Muscle of leg (tissue), 11 donors: ENCODE data around the gene GFRA1. TPM values are rescaled to one million over a fixed set of nuclear protein-coding genes. Genes with fewer than 3 reads are reported as not detected.

Experiments
- DNase-seq: peaks from one replicate; pipeline ENCODE4 v3.0.0; 2013
- H3K27ac ChIP-seq: one replicate; pipeline ENCODE4 v1.5.1; 2013; ENCODE audit warnings: mild to moderate bottlenecking, low read length, control low read depth
- H3K27me3 ChIP-seq: one replicate; pipeline ENCODE4 v1.6.1; 2013; ENCODE audit warnings: low read length; ENCODE audit not compliant: control insufficient read depth, insufficient read depth
- H3K36me3 ChIP-seq: one replicate; pipeline ENCODE4 v1.6.1; 2013; ENCODE audit warnings: low read length; ENCODE audit not compliant: control insufficient read depth, insufficient read depth
- H3K4me1 ChIP-seq: one replicate; pipeline ENCODE4 v1.6.1; 2013; ENCODE audit warnings: low read length; ENCODE audit not compliant: control insufficient read depth, insufficient read depth
- H3K4me3 ChIP-seq: one replicate; pipeline ENCODE4 v1.5.1; 2013; ENCODE audit warnings: low read length, control low read depth
- H3K9me3 ChIP-seq: replicated peaks from 2 replicates; pipeline ENCODE4 v1.6.1; 2013; ENCODE audit warnings: low read depth, low read length; ENCODE audit not compliant: control insufficient read depth
- WGBS: methylation state at CpG from one replicate; pipeline ENCODE4 v1.1.5; 2013; ENCODE audit warnings: missing lambda C conversion rate; ENCODE audit not compliant: insufficient coverage; 5-methylcytosine and 5-hydroxymethylcytosine counted together
- polyA plus RNA-seq, 8 donors: library from polyadenylated mRNA; unstranded; fragments of 120-200 nt; gene quantifications; one replicate each; pipeline versions ENCODE4 v1.2.1 to v1.2.3, GENCODE V29; 2013; ENCODE audit warnings: inconsistent platforms in 1 of 8, low replicate concordance in 1 of 8; ENCODE audit not compliant: insufficient read length in 8 of 8, insufficient read depth in 1 of 8
- total RNA-seq: library from RNA; stranded (reverse); fragments of 120-200 nt; gene quantifications from one replicate; pipeline ENCODE4 v1.2.4, GENCODE V29; 2013

The GFRA1 gene
- total and polyA plus RNA-seq, 9 donors, result 25.8 to 59.3 (median 41.0) TPM

GRCh38 chr10:116121640-116122525 lies 151.1 kb downstream of the GFRA1 start:
- no peak overlapping the region for H3K4me3 ChIP-seq
- H3K4me1 ChIP-seq, result peaks cover 22% of the 10 kb centered on the region
- no peaks in the 10 kb centered on the region for H3K9me3 ChIP-seq
- H3K36me3 ChIP-seq, result peaks cover 10% of the 10 kb centered on the region
- WGBS, result 83% methylated on average over 6 of the region's 8 CpGs
- H3K27ac ChIP-seq, result peak overlapping the region; percentile 20
- DNase-seq, result no peak
- H3K27me3 ChIP-seq, result no peaks in the 10 kb centered on the region

GRCh38 chr10:116120688-116121455 lies 152.1 kb downstream of the GFRA1 start:
- no peaks in the 10 kb centered on the region for H3K9me3 ChIP-seq
- H3K27ac ChIP-seq, result no peak overlapping the region
- H3K36me3 ChIP-seq, result peaks cover 10% of the 10 kb centered on the region
- no peaks in the 10 kb centered on the region for H3K27me3 ChIP-seq
- DNase-seq, result peak; percentile 54
- H3K4me3 ChIP-seq, result no peak overlapping the region
- WGBS, result 74% methylated on average over 7 of the region's 12 CpGs
- peaks cover 22% of the 10 kb centered on the region for H3K4me1 ChIP-seq

- WGBS, result 57% methylated on average over 2 of the region's 2 CpGs
Measured at GRCh38 chr10:116118847-116119246, 154.2 kb downstream of the GFRA1 start.

GRCh38 chr10:116115797-116116196 lies 157.2 kb downstream of the GFRA1 start:
- no peak for DNase-seq
- Histone ChIP-seq H3K36me3 (peaks cover 2% of the 10 kb centered on the region), H3K4me3 (no peak overlapping the region), H3K4me1 (peaks cover 4% of the 10 kb centered on the region), H3K9me3 (no peaks in the 10 kb centered on the region), H3K27me3 (no peaks in the 10 kb centered on the region), H3K27ac (no peak overlapping the region)
- WGBS, result 76% methylated on average over 4 of the region's 5 CpGs

More at GRCh38 chr10:116118847-116119246, 154.2 kb downstream of the GFRA1 start:
- DNase-seq, result no peak
- Histone ChIP-seq H3K36me3 (peaks cover 2% of the 10 kb centered on the region), H3K4me3 (no peak overlapping the region), H3K4me1 (peaks cover 22% of the 10 kb centered on the region), H3K9me3 (no peaks in the 10 kb centered on the region), H3K27me3 (no peaks in the 10 kb centered on the region), H3K27ac (no peak overlapping the region)

GRCh38 chr10:116115036-116115641 lies 157.9 kb downstream of the GFRA1 start:
- no peaks in the 10 kb centered on the region for H3K4me1 ChIP-seq
- no peak for DNase-seq
- no peaks in the 10 kb centered on the region for H3K9me3 ChIP-seq
- no peak overlapping the region for H3K27ac ChIP-seq
- H3K36me3 ChIP-seq, result peaks cover 2% of the 10 kb centered on the region
- no peaks in the 10 kb centered on the region for H3K27me3 ChIP-seq
- WGBS, result 48% methylated on average over 4 of the region's 5 CpGs
- H3K4me3 ChIP-seq, result no peak overlapping the region

- H3K4me3 ChIP-seq, result no peak overlapping the region
- H3K27me3 ChIP-seq, result no peaks in the 10 kb centered on the region
- no peaks in the 10 kb centered on the region for H3K4me1 ChIP-seq
- WGBS, result 98% methylated on average over 9 of the region's 16 CpGs
- H3K9me3 ChIP-seq, result no peaks in the 10 kb centered on the region
- H3K27ac ChIP-seq, result no peak overlapping the region
- no peak for DNase-seq
- peaks cover 2% of the 10 kb centered on the region for H3K36me3 ChIP-seq
Measured at GRCh38 chr10:116113721-116114501, 159.1 kb downstream of the GFRA1 start.

GRCh38 chr10:116112232-116113231 lies 160.5 kb downstream of the GFRA1 start:
- Histone ChIP-seq H3K4me3 (no peak overlapping the region), H3K36me3 (peaks cover 2% of the 10 kb centered on the region), H3K27me3 (no peaks in the 10 kb centered on the region), H3K4me1 (no peaks in the 10 kb centered on the region), H3K9me3 (no peaks in the 10 kb centered on the region), H3K27ac (no peak overlapping the region)
- no peak for DNase-seq
- 87% methylated on average over 17 of the region's 17 CpGs for WGBS

- Histone ChIP-seq H3K27ac (no peak overlapping the region), H3K9me3 (no peaks in the 10 kb centered on the region), H3K4me3 (no peak overlapping the region), H3K4me1 (no peaks in the 10 kb centered on the region), H3K27me3 (no peaks in the 10 kb centered on the region), H3K36me3 (no peaks in the 10 kb centered on the region)
- 86% methylated on average over 10 of the region's 11 CpGs for WGBS
- DNase-seq, result no peak
Measured at GRCh38 chr10:116111483-116112095, 161.4 kb downstream of the GFRA1 start.
